ENCODE results near the gene RNF166. TPM values are rescaled to one million over a fixed set of nuclear protein-coding genes. Genes with fewer than 3 reads are reported as not detected.

Gene RNF166
- total and polyA plus RNA-seq, 2 of the 13 experiments (the other 11 are each of a cell fraction or from before 2014, with no cell fraction given), result 21.4 to 23.0 TPM

- peak; percentile 82; the same call in 1 of the 2 replicates for TF ChIP-seq ZBTB42 (CRISPR knock-in tag; IDR thresholded peaks at IDR 0.05)
- TF ChIP-seq SP2 (CRISPR knock-in tag; IDR thresholded peaks at IDR 0.05), result no peak
- TF ChIP-seq JUN (CRISPR knock-in tag; IDR thresholded peaks at IDR 0.05), result 0 out of 2 replicates have a peak, but pooled peaks have one; percentile 18
- no peak; the same call in 1 of the 2 replicates for TF ChIP-seq NR0B2 (CRISPR knock-in tag; IDR thresholded peaks at IDR 0.05)
- no peak for TF ChIP-seq ZBTB49 (CRISPR knock-in tag; IDR thresholded peaks at IDR 0.05; ENCODE audit: borderline replicate concordance)
- peak; percentile 68; the same call in 1 of the 2 replicates for TF ChIP-seq POLR2AphosphoS5 (IDR thresholded peaks at IDR 0.05; ENCODE audit: low read depth, low read length)
- TF ChIP-seq ZNF619 (CRISPR knock-in tag; IDR thresholded peaks at IDR 0.05), result no peak; the same call in none of the 2 replicates
- no peak; the same call in 1 of the 2 replicates for TF ChIP-seq ZNF703 (CRISPR knock-in tag; IDR thresholded peaks at IDR 0.05; ENCODE audit: borderline replicate concordance)
- TF ChIP-seq ZNF564 (CRISPR knock-in tag; IDR thresholded peaks at IDR 0.05), result no peak
- TF ChIP-seq ZNF256 (CRISPR knock-in tag; conservative IDR thresholded peaks at IDR 0.05), result peak; percentile 28; the same call in 1 of the 2 replicates
- peak; percentile 90 for TF ChIP-seq ZNF614 (CRISPR knock-in tag; IDR thresholded peaks at IDR 0.05; ENCODE audit: borderline replicate concordance)
- TF ChIP-seq JUNB (CRISPR knock-in tag; IDR thresholded peaks at IDR 0.05; ENCODE audit: borderline replicate concordance), result no peak
- no peak for TF ChIP-seq FLYWCH1 (CRISPR knock-in tag; IDR thresholded peaks at IDR 0.05)
- TF ChIP-seq CREB1 (IDR thresholded peaks at IDR 0.05), result peak; percentile 88
- peak; percentile 94 for TF ChIP-seq CREB1 (CRISPR knock-in tag; IDR thresholded peaks at IDR 0.05)
- TF ChIP-seq ZNF574 (CRISPR knock-in tag; IDR thresholded peaks at IDR 0.05), result peak; percentile 82
- TF ChIP-seq TBL1XR1 (IDR thresholded peaks at IDR 0.05; ENCODE audit: borderline replicate concordance, low read length, partially characterized antibody), result no peak
- no peak for TF ChIP-seq KLF11 (CRISPR knock-in tag; IDR thresholded peaks at IDR 0.05)
- TF ChIP-seq ZUFSP (CRISPR knock-in tag; IDR thresholded peaks at IDR 0.05; ENCODE audit: borderline replicate concordance), result no peak
- TF ChIP-seq POGZ (CRISPR knock-in tag; IDR thresholded peaks at IDR 0.05), result peak; percentile 66
- no peak for TF ChIP-seq CC2D1A (CRISPR knock-in tag; IDR thresholded peaks at IDR 0.05)
- TF ChIP-seq NRL (CRISPR knock-in tag; IDR thresholded peaks at IDR 0.05; ENCODE audit: borderline replicate concordance), result peak; percentile 15; the same call in 1 of the 2 replicates
Measured at GRCh38 chr16:88651276-88651988, 54.8 kb downstream of the RNF166 start (continued).
